ENCODE measurements around the gene DNPH1. TPM values are rescaled to one million over a fixed set of nuclear protein-coding genes. Genes with fewer than 3 reads are reported as not detected.

Gene DNPH1
- total and polyA plus RNA-seq, 9 of the 15 experiments (the other 6 are each of a cell fraction or from before 2014, with no cell fraction given) = 7.3 to 300 (median 68.7) TPM

- ChIA-PET CTCF (ENCODE audit: low intra/inter-chr PET ratio) (no interaction called here), POLR2A (interaction anchor here (1.0 kb wide), 2 partner anchors 13 to 28 kb away, joined by 3 to 5 read pairs; no protein-coding TSS in a partner anchor)
- no TSS peak for BruUV-seq (replicated peaks)
- peaks cover 3% of the 10 kb centered on the region; the same call in 1 of the 3 replicates for H3K79me2 ChIP-seq (ENCODE audit: control insufficient read depth, insufficient read depth, low read length)
- intact Hi-C loops (cut with micrococcal nuclease) (no loop called here), in situ Hi-C loops (cut with MboI) (no loop called here)
- TF ChIP-seq KLF16 (IDR thresholded peaks at IDR 0.05) (no peak), ZNF592 (IDR thresholded peaks at IDR 0.05) (no peak), AFF1 (IDR thresholded peaks at IDR 0.05; ENCODE audit: low read depth in 1 of 2, partially characterized antibody in 2 of 2) (no peak), SIX5 (IDR thresholded peaks at IDR 0.05; ENCODE audit: borderline replicate concordance in 1 of 2, insufficient read depth in 1 of 2, low read depth in 1 of 2, low read length in 2 of 2) (no peak), DEAF1 (CRISPR knock-in tag; IDR thresholded peaks at IDR 0.05) (no peak)
- H3K27ac ChIP-seq (ENCODE audit: extremely low read depth, low read depth, low read length) = no peak overlapping the region
- peak overlapping the region in 1 of 2 experiments; percentile 14; a peak in 1 of 4 replicates for H3K9ac ChIP-seq (ENCODE audit: insufficient read depth in 1 of 2, low read depth in 2 of 2, low read length in 2 of 2)
- ATAC-seq = no peak
- no peaks in the 10 kb centered on the region for H4K20me1 ChIP-seq (replicated peaks; ENCODE audit: control insufficient read depth, insufficient read depth, low read length)
- H3K4me2 ChIP-seq (ENCODE audit: insufficient read depth, low read length) = no peak overlapping the region
- no peaks in the 10 kb centered on the region for H3K27me3 ChIP-seq (ENCODE audit: control insufficient read depth in 2 of 2, insufficient read depth in 2 of 2, low read length in 2 of 2)
- H3K4me1 ChIP-seq (replicated peaks in 1 of 2; ENCODE audit: control insufficient read depth in 2 of 2, insufficient read depth in 2 of 2, low read length in 2 of 2) = peaks cover 0 to 13% of the 10 kb centered on the region in 2 experiments; a peak in 4 of 5 replicates
- no peak overlapping the region for H3K4me3 ChIP-seq
- DNase-seq (ENCODE audit: extremely low read depth in 1 of 4, low spot score in 3 of 4) = no peak
- H3K36me3 ChIP-seq (ENCODE audit: control insufficient read depth, insufficient read depth, low read length) = peaks cover 14% of the 10 kb centered on the region
- no peak for FAIRE-seq
- H3K9me3 ChIP-seq (replicated peaks; ENCODE audit: control insufficient read depth, insufficient read depth, low read depth, low read length) = no peaks in the 10 kb centered on the region
- 87% methylated on average over 9 of the region's 9 CpGs for WGBS (ENCODE audit: insufficient coverage, low coverage, missing lambda C conversion rate)
- no peak overlapping the region for H2AFZ ChIP-seq (ENCODE audit: low read depth, low read length)
- no peaks in the 10 kb centered on the region for H3K9me1 ChIP-seq (ENCODE audit: control insufficient read depth, insufficient read depth, low read length)
Measured at GRCh38 chr6:43192911-43193310, 36.4 kb downstream of the DNPH1 start.
